OCI-LY3 (cell line): ENCODE results near the gene SLC25A31.
A peak's percentile ranks its signal among the peaks of the same experiment; 100 is the strongest.

Experiments
- H2AFZ ChIP-seq: fragments of 200-600, 300-600 bp; shearing (Covaris generic); 2 replicates; pipeline ENCODE4 v1.6.0; 2014; ENCODE audit warnings: antibody characterized with exemption, low read depth, low read length
- H3K27ac ChIP-seq: fragments of 200-600, 300-600 bp; sonication (generic); 2 replicates; pipeline ENCODE4 v1.5.1; 2014; ENCODE audit warnings: mild to moderate bottlenecking, low read length, moderate library complexity, mixed read lengths
- H3K27me3 ChIP-seq: fragments of 200-600, 300-600 bp; sonication (generic); 2 replicates; pipeline ENCODE4 v1.6.1; 2014; ENCODE audit warnings: low read depth, low read length, mixed read lengths
- H3K36me3 ChIP-seq: fragments of 200-600, 300-600 bp; sonication (generic); replicated peaks from 2 replicates; pipeline ENCODE3; 2014; ENCODE audit warnings: low read depth, low read length, mixed read lengths
- H3K4me1 ChIP-seq: fragments of 300-600, 200-600 bp; sonication (generic); 2 replicates; pipeline ENCODE4 v1.6.1; 2014; ENCODE audit warnings: low read length, mixed read lengths
- H3K4me2 ChIP-seq: fragments of 200-600, 300-600 bp; sonication (generic); 2 replicates; pipeline ENCODE4 v1.6.1; 2014; ENCODE audit warnings: low read length, mixed read lengths
- H3K4me3 ChIP-seq: fragments of 300-600, 200-600 bp; sonication (generic); 2 replicates; pipeline ENCODE4 v1.5.1; 2014; ENCODE audit warnings: antibody characterized with exemption, mild to moderate bottlenecking, low read length, moderate library complexity
- H3K79me2 ChIP-seq: fragments of 300-600, 200-600 bp; shearing (Covaris generic); 2 replicates; pipeline ENCODE4 v1.6.1; 2014; ENCODE audit warnings: mild to moderate bottlenecking, low read length, mixed read lengths
- H3K9ac ChIP-seq: fragments of 300-600, 200-600 bp; shearing (Covaris generic); 2 replicates; pipeline ENCODE4 v1.6.0; 2014; ENCODE audit warnings: mild to moderate bottlenecking, low read length, moderate library complexity
- H3K9me3 ChIP-seq: fragments of 200-600, 300-600 bp; shearing (Covaris generic); 2 replicates; pipeline ENCODE4 v1.6.1; 2014; ENCODE audit warnings: low read length, mixed read lengths; ENCODE audit not compliant: insufficient read depth
- H4K20me1 ChIP-seq: fragments of 200-600, 300-600 bp; sonication (generic); 2 replicates; pipeline ENCODE4 v1.6.1; 2016; ENCODE audit warnings: low read length, mixed read lengths; ENCODE audit not compliant: insufficient read depth
- EZH2phosphoT487 ChIP-seq: fragments of 200-600 bp; shearing (Covaris generic); IDR thresholded peaks from 2 replicates; pipeline ENCODE4 v1.6.1; 2018; ENCODE audit warnings: antibody characterized with exemption, mixed run types, low read depth
- TF ChIP-seq, protein P1 (sequence below): fragments of 200-600, 300-600 bp; sonication (generic); IDR thresholded peaks from 2 replicates; pipeline ENCODE4 v1.5.1; 2014; ENCODE audit warnings: antibody characterized with exemption, low read length, low read depth

Gene SLC25A31

DNA sequence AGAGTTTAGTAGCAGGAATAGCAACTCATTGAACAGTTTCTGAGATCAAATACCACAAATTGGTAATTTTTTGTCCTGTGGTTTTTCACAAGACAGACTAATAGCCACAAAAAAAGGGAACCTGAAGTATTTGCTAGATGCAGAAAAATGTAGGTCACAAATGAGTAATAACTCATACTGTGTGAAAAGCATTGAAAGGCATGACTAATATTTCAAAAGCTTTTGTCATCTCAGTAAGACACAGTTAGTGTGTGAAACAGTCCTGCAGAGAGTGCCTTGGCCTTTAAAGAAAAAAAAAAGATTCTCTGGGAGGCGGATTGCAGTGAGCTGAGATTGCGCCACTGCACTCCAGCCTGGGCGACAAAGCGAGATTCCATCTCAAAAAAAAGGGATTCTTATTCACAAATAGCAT lies 31.4 kb upstream of the SLC25A31 start:
- H3K27me3 ChIP-seq: peaks cover 87% of the 10 kb centered on the region
- no peaks in the 10 kb centered on the region for H3K36me3 ChIP-seq
- H4K20me1 ChIP-seq: peaks cover 28% of the 10 kb centered on the region
- H3K9me3 ChIP-seq: peaks cover 8% of the 10 kb centered on the region; the same call in 1 of the 2 replicates
- H3K27ac ChIP-seq: no peak overlapping the region
- H3K4me2 ChIP-seq: peak overlapping the region; percentile 22
- H3K9ac ChIP-seq: no peak overlapping the region
- TF ChIP-seq, protein P1, sequence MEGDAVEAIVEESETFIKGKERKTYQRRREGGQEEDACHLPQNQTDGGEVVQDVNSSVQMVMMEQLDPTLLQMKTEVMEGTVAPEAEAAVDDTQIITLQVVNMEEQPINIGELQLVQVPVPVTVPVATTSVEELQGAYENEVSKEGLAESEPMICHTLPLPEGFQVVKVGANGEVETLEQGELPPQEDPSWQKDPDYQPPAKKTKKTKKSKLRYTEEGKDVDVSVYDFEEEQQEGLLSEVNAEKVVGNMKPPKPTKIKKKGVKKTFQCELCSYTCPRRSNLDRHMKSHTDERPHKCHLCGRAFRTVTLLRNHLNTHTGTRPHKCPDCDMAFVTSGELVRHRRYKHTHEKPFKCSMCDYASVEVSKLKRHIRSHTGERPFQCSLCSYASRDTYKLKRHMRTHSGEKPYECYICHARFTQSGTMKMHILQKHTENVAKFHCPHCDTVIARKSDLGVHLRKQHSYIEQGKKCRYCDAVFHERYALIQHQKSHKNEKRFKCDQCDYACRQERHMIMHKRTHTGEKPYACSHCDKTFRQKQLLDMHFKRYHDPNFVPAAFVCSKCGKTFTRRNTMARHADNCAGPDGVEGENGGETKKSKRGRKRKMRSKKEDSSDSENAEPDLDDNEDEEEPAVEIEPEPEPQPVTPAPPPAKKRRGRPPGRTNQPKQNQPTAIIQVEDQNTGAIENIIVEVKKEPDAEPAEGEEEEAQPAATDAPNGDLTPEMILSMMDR: no peak
- TF ChIP-seq EZH2phosphoT487: peak; percentile 92
- no peak overlapping the region for H3K4me3 ChIP-seq
- H3K4me1 ChIP-seq: peaks cover 13% of the 10 kb centered on the region
- H2AFZ ChIP-seq: no peak overlapping the region
- no peaks in the 10 kb centered on the region for H3K79me2 ChIP-seq

DNA sequence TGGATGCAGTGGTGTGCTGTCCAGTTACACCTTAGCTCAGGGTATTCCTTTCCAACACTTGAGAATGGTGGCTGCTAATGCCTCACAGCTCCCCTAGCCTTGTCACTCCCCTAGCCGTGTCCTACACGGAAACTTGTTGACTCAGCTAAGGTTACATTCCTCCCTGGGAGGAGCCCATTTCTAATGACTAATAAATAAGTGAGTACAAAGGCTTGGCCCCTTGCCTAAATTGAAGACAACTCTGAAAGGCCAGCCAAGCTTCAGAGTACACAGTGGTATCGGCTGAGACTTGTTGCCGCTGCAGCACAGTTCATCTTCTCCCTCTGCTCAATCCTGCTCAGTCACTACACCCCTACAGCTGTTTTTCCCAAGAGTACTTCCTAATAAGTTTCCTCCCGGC lies 21.2 kb upstream of the SLC25A31 start:
- H4K20me1 ChIP-seq: no peaks in the 10 kb centered on the region
- no peak overlapping the region for H2AFZ ChIP-seq
- no peaks in the 10 kb centered on the region for H3K79me2 ChIP-seq
- no peak overlapping the region for H3K9ac ChIP-seq
- H3K27ac ChIP-seq: no peak overlapping the region
- H3K9me3 ChIP-seq: no peaks in the 10 kb centered on the region
- peaks cover 76% of the 10 kb centered on the region for H3K27me3 ChIP-seq
- no peak for TF ChIP-seq EZH2phosphoT487
- TF ChIP-seq, protein P1: no peak
- no peak overlapping the region for H3K4me2 ChIP-seq
- no peaks in the 10 kb centered on the region for H3K36me3 ChIP-seq
- no peak overlapping the region for H3K4me3 ChIP-seq
- no peaks in the 10 kb centered on the region for H3K4me1 ChIP-seq

DNA sequence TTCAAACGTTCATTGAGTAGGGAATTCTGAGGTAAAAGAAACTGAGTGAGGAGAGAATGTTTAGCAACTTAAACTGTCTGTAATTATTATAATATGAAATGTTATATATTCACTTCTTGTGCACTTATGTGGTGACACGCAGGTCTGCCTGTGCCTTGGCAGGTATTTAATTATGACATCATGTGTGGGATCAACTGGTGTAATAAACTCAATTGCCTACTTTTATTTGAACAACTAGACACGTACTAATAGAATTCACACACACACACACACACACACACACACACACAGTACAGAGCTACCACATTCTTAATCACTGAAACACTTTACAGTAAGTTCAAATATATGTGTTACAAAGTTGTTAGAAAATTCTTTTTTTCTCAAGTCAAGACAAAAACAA lies 20.7 kb upstream of the SLC25A31 start:
- Histone ChIP-seq H2AFZ (no peak overlapping the region), H3K27me3 (peaks cover 74% of the 10 kb centered on the region), H4K20me1 (no peaks in the 10 kb centered on the region), H3K4me3 (no peak overlapping the region), H3K79me2 (no peaks in the 10 kb centered on the region), H3K9me3 (no peaks in the 10 kb centered on the region), H3K9ac (no peak overlapping the region), H3K36me3 (no peaks in the 10 kb centered on the region), H3K27ac (no peak overlapping the region), H3K4me1 (no peaks in the 10 kb centered on the region), H3K4me2 (no peak overlapping the region)
- TF ChIP-seq, protein P1: no peak

DNA sequence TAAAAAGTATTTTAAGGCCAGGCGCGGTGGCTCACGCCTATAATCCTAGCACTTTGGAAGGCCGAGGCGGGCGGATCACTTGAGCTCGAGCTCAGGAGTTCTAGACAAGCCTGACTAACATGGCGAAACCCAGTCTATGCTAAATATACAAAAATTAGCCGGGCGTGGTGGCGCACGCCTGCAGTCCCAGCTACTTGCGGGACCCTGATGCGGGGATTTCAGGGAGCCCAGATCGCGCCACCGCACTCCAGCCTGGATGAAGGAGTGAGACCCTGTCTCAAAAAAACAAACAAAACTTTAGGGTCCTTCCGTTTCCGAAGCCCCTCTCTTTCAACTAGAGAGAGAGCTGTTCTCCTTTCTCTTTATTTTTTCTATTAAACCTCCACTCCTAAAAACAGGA lies 1.2 kb downstream of the SLC25A31 start:
- Histone ChIP-seq H3K4me1 (no peaks in the 10 kb centered on the region), H3K9ac (no peak overlapping the region), H3K79me2 (no peaks in the 10 kb centered on the region), H4K20me1 (no peaks in the 10 kb centered on the region), H3K36me3 (no peaks in the 10 kb centered on the region), H3K27me3 (peaks cover 32% of the 10 kb centered on the region), H3K9me3 (no peaks in the 10 kb centered on the region), H3K4me3 (no peak overlapping the region), H3K4me2 (no peak overlapping the region), H3K27ac (no peak overlapping the region), H2AFZ (no peak overlapping the region)
- TF ChIP-seq EZH2phosphoT487: no peak
- TF ChIP-seq, protein P1: no peak
